HepG2 (cell line): ENCODE measurements around the gene CYB5D1. TPM values are rescaled to one million over a fixed set of nuclear protein-coding genes. Genes with fewer than 3 reads are reported as not detected.
A peak's percentile ranks its signal among the peaks of the same experiment; 100 is the strongest.

ENCODE experiments used
- BRCA1 ChIP-seq: sonication (generic); formaldehyde crosslinking; IDR thresholded peaks from 2 replicates; pipeline ENCODE4 v1.4.0; 2020; ENCODE audit warnings: missing genetic modification reagents
- IKZF1 ChIP-seq: fragments of 450-650 bp; IDR thresholded peaks from 2 replicates; pipeline ENCODE4 v1.7.1; 2016
- IRF9 ChIP-seq: sonication (generic); formaldehyde crosslinking; IDR thresholded peaks from 2 replicates; pipeline ENCODE4 v1.8.0; 2022; ENCODE audit warnings: missing genetic modification reagents, mild to moderate bottlenecking, borderline replicate concordance
- KDM4B ChIP-seq: sonication (generic); formaldehyde crosslinking; IDR thresholded peaks from 2 replicates; pipeline ENCODE4 v1.4.0; 2020; ENCODE audit warnings: missing genetic modification reagents
- NPAS2 ChIP-seq: sonication (generic); formaldehyde crosslinking; IDR thresholded peaks from 2 replicates; pipeline ENCODE4 v1.8.0; 2022; ENCODE audit warnings: mild to moderate bottlenecking, missing genetic modification reagents, borderline replicate concordance
- RARG ChIP-seq: sonication (generic); formaldehyde crosslinking; IDR thresholded peaks from 2 replicates; pipeline ENCODE4 v1.4.0; 2020; ENCODE audit warnings: low read depth, mild to moderate bottlenecking, missing genetic modification reagents
- TAF15 ChIP-seq: fragments of 200-400 bp; formaldehyde crosslinking; IDR thresholded peaks from one replicate; pipeline ENCODE4 v1.6.1; 2018; ENCODE audit warnings: mild to moderate bottlenecking, low read depth, low read length; ENCODE audit not compliant: poor library complexity, severe bottlenecking
- ZBTB40 ChIP-seq, 2 experiments: fragments of 450-650 bp in 1 of 2; sonication (generic) in 1 of 2; formaldehyde crosslinking in 1 of 2; IDR thresholded peaks; 2 replicates each; pipeline versions ENCODE4 v1.6.1 to v1.8.0; 2016 to 2022; ENCODE audit warnings: antibody characterized with exemption in 1 of 2, mild to moderate bottlenecking in 1 of 2, missing genetic modification reagents in 1 of 2
- ZHX1 ChIP-seq: sonication (generic); formaldehyde crosslinking; IDR thresholded peaks from 2 replicates; pipeline ENCODE4 v1.8.1; 2022; ENCODE audit warnings: low read depth, mild to moderate bottlenecking, missing genetic modification reagents
- ZNF33A ChIP-seq: sonication (generic); formaldehyde crosslinking; IDR thresholded peaks from 2 replicates; pipeline ENCODE4 v1.5.1; 2020; ENCODE audit warnings: missing genetic modification reagents, mild to moderate bottlenecking, moderate library complexity, borderline replicate concordance
- ZNF562 ChIP-seq: sonication (generic); formaldehyde crosslinking; IDR thresholded peaks from 2 replicates; pipeline ENCODE4 v1.8.0; 2022; ENCODE audit warnings: missing genetic modification reagents, borderline replicate concordance
- ZNF576 ChIP-seq: sonication (generic); formaldehyde crosslinking; IDR thresholded peaks from 2 replicates; pipeline ENCODE4 v1.4.0; 2020; ENCODE audit warnings: mild to moderate bottlenecking, missing genetic modification reagents
- ZNF709 ChIP-seq: sonication (generic); formaldehyde crosslinking; IDR thresholded peaks from 2 replicates; pipeline ENCODE4 v1.5.0; 2020; ENCODE audit warnings: mild to moderate bottlenecking, missing genetic modification reagents
- ZNF768 ChIP-seq: sonication (generic); formaldehyde crosslinking; IDR thresholded peaks from 2 replicates; pipeline ENCODE4 v1.4.0; 2020; ENCODE audit warnings: missing genetic modification reagents
- polyA plus RNA-seq, 8 experiments: library from polyadenylated mRNA; depleted of rRNA in 3 of 8; stranded (reverse) in 7 of 8; unstranded in 1 of 8; fragments of >200 nt; fragmentation: Illumina TruSeq in 4 of 8; extraction: Trizol in 4 of 8; gene quantifications; 2 replicates each; pipeline versions ENCODE4 v1.2.1 to v1.2.3, GENCODE V29; 2011 to 2016; ENCODE audit warnings: low read depth in 4 of 8, missing spikeins in 1 of 8, mixed read lengths in 1 of 8; ENCODE audit not compliant: insufficient read depth in 1 of 8
- total RNA-seq, 5 experiments: library from RNA; depleted of rRNA; stranded (reverse); fragments of >200 nt; fragmentation: Illumina TruSeq; extraction: Trizol; gene quantifications; 2 replicates each; pipeline ENCODE4 v1.2.3, GENCODE V29; 2016; ENCODE audit warnings: low read depth in 1 of 5

Gene CYB5D1
- total and polyA plus RNA-seq, 2 of the 13 experiments (the other 11 are each of a cell fraction or from before 2014, with no cell fraction given) = 8.9 to 17.0 TPM

- TF ChIP-seq BRCA1 (CRISPR knock-in tag) (no peak), ZHX1 (CRISPR knock-in tag) (no peak), ZNF576 (CRISPR knock-in tag) (no peak), ZNF768 (CRISPR knock-in tag) (no peak), ZBTB40 (IDR thresholded peaks at IDR 0.05) (no peak), ZBTB40 (CRISPR knock-in tag; IDR thresholded peaks at IDR 0.05) (no peak), RARG (CRISPR knock-in tag) (no peak), ZNF562 (CRISPR knock-in tag) (no peak), ZNF709 (CRISPR knock-in tag) (peak; percentile 14; the same call in 1 of the 2 replicates), NPAS2 (no peak), IKZF1 (no peak), ZNF33A (0 out of 2 replicates have a peak, but pooled peaks have one; percentile 28), TAF15 (no peak), KDM4B (CRISPR knock-in tag) (no peak), IRF9 (no peak)
These were observed 13.3 kb upstream of the CYB5D1 start (continued) for GRCh38 chr17:7844292-7845154.
